ENCODE results near the gene CROCC. TPM values are rescaled to one million over a fixed set of nuclear protein-coding genes. Genes with fewer than 3 reads are reported as not detected.

The CROCC gene
- total RNA-seq, 1 experiment from 2014 or later, result 9.4 TPM

DNA sequence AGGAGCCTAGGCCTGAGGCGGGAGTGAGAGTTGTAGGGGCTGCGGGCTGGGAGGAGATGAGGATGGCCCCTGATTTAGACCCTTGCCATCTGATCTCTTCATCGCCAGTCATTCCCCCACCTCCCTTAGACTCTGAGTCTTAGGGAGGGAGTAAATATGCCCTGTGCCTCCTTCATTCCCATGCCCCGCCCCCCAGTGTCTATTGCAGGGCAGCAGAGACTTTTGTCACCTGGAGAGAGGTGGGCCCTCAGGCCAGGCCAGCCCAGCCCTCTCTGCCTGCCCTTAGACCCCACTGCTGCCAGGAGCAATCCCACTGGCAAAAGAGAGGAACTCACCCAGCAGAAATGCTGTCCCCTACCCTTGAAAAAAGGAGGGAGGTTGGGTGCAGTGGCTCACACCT lies 61.9 kb downstream of the CROCC start:
- no peak for DNase-seq (ENCODE audit: low read depth)

DNA sequence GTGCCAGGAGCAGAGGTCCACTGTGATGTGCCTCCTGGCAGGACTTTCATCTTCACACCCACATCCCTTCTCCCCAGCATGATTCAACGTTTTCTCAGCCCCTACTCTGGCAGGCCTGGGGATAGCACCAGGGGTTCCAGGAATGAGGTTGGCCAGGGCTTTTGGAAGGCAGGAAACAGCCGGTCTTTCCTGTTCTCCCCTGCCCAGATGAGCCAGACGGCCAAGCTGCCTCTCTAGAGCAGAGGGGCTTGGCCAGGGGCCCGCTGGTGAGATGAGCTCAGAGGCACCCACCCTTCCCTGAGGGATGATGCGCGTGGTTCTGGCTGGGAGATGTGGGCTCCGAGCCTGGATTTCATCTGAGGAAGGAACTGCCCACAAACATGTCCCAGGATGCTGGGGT lies 63.0 kb downstream of the CROCC start:
- DNase-seq (ENCODE audit: low read depth), result peak; percentile 76

DNA sequence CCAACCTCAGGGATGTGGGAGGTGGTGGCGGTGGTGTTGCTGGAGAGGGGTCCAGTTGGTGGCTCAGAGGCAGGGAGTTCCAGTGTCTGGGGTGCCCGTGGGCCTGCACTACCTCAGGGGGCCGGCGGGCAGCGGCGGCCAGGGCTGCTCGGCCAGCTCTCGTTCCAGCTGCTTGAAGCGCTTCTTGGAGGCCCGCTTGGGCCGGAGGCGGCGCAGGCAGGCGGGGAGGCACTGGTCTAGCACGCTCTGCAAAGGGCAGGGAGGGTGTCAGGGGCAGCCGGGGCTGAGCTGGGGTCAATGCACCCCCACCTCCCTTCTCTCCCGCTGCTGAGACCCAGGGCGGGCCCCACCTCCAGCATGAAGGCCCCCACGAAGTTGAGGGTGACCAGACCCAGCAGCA lies 64.4 kb downstream of the CROCC start:
- no peak for DNase-seq (ENCODE audit: low read depth)

DNA sequence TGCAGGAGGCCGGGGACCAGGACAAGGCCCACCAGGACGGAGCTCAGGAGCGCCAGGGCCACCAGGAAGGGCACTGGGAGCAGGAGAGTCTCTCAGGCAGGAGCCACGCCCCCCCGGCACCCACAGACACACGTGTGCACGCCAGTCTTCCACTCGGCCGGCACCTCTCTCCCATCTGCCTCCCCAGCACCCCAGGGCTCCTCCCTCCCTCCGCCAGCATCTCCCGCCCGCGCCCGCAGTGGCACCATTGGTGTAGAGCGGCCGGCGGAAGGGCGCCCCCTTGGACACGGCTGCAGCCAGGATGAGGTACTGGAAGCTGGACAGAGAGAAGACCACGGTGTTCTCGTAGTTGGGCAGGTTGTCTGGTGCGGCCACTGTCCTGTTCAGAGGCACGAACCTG lies 64.8 kb downstream of the CROCC start:
- no peak for DNase-seq (ENCODE audit: low read depth)

DNA sequence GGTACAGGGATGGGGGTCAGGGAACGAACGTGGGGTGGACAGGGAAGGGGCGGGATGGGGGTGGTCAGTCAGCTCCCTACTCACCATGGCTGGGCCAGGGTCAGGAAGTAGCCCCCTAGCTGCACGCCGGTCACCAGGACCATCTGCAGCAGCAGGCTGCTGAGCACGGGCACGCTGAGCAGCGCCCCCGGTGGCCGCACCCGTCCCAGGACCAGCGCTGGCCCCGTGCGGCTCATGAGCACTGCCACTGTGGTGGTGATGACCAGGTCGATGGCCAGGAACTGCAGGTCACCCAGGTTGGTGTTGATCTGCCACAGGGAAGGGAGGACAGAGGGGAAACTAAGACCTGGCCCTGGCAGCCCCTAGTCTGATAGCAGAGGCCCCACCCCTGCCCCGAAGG lies 65.2 kb downstream of the CROCC start:
- no peak for DNase-seq (ENCODE audit: low read depth)

DNA sequence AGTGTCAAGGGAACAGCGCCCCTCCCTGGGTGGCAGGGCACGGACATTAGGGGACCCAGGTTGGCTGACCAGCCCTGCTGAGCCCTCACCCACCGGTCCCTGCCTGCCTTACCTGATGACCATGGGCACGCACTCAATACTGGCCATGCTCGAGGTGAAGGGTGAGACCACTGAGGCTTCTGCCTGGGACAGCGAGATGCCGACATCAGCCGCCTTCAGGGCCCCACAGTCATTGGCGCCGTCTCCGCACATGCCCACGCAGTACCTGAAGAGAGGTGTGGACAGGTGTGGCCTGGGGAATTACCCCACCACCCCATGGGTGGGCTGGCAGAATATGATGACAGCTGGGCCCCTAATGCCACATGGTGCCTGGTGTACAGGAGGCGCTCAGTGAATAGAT lies 66.5 kb downstream of the CROCC start:
- no peak for DNase-seq (ENCODE audit: low read depth)

DNA sequence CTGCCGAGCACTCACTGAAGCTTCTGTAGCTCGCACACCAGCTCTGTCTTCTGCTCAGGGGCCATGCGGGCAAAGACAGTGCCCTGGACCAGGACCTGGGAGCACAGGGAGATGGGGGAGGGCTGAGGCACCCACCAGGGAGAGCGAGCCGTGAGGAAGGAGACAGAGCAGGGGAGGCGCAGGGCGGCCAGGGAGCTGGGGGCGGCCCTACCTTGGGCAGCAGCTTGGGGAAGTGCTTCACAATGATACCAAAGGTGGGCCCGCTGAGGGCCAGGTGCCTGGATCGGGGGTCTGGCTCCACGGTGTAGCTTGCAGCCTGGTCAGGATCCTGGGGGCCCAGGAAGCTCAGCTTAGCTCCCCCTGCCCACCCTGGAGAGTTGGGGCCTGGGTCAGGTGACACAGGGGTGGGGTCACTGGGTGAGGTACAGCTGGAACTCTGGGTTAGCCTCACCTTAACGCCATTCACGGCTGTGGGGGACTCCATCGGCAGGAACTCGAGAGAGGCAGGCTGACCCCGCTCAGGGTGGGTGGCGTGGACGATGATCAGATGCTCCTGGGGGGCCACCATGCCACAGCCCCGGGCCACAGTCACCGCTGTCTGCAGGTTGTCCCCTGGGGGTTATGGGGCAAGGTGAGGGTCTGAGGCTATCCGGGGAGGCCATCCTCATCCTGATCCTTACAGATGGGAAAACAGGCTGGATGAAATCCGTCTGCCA lies 68.1 kb downstream of the CROCC start:
- DNase-seq (ENCODE audit: low read depth), result no peak

DNA sequence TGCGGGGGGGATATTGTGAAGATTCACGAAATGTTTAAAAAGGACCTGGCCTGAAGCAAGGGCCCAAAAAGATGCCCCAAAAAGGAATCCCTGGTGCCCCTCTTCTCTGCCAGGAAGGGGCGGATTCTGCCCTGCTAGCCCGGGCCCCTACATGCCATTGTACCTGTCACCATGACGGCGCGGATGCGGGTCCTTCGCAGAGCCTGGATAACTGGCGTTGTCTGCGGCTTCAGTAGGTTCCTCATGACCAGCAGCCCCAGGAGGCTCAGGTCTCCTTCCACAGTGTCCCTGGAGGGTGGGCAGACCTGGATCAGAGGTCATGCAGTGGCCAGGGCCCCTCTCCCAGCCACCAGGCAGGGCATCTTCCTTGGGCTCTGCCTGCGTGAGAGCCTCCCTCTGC lies 69.8 kb downstream of the CROCC start:
- no peak for DNase-seq (ENCODE audit: low read depth)

DNA sequence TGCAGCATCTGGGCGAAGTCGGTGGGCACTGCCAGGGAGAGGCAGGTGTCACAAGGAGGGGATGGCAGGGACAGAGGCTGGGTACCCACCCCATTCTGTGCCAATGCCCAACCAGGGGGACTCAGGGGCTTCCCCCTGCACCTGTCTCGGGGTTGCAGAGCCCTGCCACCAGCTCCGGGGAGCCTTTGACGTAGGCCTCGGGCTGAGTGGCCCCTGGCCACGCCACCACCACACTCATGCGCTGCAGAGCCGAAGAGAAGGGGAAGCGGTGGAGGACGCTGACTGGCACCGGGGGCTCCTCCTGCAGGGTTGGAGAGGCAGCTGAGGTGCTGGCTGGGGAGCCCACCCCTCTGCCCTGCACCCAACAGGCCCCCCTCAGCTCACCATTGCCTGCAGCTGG lies 70.4 kb downstream of the CROCC start:
- DNase-seq (ENCODE audit: low read depth), result no peak

DNA sequence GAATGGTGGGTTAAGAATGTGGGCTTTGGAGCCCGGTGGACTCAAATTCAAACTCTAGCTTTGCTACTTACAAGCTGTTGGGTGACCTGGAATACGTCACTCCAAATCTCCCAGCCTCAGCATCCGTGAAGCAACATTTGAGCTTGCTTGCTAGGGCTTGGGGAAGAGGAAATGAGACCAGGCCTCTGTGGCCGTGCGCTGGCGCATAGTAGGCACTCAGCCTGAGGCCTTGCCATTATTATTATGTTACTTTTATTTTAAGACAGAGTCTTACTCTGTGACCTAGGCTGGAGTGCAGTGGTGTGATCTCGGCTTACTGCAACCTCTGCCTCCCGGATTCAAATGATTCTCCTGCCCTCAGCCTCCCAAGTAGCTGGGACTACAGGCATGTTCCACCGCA lies 70.9 kb downstream of the CROCC start:
- no peak for DNase-seq (ENCODE audit: low read depth)

DNA sequence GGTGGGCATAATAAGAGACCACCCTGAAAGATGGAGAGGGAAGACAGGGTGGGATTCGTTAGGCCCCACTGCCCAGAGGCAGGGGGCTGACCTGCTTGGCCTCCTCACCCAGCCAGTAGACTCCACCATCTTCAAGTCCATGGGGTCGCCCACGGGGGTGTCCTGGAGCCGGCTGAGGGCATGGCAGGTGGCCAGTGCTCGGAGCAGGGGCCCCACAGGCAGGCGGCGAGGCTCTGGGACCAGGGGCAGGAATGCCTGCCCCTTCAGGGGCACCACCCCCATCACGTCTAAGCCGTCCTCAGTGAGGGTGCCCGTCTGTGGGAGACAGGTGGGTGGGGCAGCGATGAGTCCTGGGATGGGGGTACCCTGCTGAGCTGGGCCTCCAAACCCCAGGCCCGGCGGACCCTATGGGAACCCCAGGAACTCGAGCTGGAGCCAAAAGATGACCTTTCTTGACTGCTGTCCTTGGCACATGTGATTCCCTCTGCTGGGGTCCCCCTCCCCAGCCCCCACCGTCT lies 71.8 kb downstream of the CROCC start:
- DNase-seq (ENCODE audit: low read depth), result no peak

DNA sequence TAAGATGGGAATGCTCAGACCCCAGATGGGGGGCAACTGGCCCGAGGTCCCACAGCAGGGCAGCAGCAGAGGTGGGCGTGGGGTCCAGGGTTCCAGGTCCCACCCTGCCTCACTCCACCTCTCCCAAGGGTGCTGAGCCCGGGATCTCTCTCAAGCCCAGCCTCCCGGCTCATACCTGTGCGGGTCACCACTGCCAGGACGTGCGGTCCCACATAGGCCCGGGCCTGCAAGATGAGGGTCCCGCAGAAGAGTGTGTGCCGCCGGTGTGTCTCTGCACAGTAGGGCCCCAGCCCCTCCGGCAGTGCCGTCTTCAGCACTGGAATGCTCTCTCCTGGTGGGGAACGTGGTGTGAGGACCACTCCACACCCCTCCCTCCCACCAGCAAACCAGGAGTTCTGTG lies 75.1 kb downstream of the CROCC start:
- no peak for DNase-seq (ENCODE audit: low read depth)

DNA sequence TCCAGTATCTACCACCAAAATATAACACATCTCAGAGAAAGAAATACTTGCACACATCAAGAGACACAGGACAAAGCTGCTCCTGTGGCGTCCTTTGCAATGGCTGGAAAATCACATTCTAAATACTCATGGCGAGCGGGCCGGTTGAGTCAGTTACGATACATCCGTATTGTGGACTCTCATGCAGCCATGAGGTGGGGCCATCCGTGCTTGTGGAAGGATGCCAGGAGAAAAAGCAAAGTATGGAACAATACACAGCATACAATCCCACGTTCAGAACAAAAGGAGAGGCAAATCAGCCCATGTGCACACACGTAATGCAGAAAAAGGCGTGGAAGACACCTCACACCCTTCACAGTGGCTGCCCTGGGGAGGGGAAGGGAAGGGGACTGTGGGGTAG lies 76.9 kb downstream of the CROCC start:
- no peak for DNase-seq (ENCODE audit: low read depth)

DNA sequence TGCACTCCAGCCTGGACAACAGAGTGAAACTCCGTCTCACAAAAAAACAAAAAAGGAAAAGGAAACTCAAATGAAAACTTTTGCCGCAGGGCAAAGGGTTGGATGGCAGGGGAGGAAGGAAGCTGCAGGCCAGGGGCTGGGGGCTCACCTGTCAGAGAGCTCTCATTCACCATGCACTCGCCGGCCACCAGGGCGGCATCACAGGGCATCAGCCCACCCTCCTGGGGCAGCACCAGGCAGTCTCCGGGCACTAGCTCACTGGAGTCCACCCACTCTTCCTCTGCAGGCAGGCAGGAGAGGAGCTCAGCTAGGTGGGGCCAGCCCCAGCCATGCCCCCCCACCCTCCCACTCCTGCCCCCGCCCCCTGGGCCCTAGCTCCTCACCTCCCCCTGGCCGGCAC lies 78.1 kb downstream of the CROCC start:
- DNase-seq (ENCODE audit: low read depth), result no peak

DNA sequence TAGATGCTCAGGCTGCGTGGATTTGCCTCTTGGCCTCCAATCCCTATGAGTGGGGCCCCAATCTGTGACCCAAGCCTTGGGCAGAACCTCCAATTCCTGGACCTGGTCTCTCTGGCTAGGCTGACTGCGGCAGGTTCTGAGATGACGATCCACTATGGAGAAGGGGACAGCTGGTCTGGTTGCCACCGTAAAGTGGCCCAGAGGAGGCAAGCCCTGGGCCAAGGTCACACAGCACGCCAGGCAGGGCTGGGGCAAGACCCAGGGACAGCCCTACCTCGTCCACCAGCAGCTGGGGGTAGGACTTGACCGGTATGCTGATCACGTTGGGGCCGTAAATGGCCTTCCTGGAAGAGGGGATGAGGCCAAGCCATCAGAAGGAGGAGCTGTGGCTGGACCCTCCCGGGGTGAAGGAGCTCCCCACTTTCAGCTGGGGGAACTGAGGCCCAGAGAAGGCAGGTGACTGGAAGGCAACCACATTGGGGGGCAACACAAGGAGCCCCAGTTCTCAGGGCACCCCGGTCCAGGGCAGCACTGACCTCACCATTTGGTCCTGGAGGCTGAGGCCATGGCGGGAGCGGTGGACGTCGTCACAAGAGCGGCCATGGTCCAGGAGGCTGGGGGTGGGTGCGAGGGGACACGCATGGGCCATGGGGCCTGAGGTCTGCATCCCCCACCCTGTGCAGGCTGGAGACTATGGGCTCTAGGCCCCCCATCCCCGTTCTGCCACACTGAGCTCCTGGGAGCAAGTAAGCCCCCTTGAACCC lies 80.2 kb downstream of the CROCC start:
- no peak for DNase-seq (ENCODE audit: low read depth)

DNA sequence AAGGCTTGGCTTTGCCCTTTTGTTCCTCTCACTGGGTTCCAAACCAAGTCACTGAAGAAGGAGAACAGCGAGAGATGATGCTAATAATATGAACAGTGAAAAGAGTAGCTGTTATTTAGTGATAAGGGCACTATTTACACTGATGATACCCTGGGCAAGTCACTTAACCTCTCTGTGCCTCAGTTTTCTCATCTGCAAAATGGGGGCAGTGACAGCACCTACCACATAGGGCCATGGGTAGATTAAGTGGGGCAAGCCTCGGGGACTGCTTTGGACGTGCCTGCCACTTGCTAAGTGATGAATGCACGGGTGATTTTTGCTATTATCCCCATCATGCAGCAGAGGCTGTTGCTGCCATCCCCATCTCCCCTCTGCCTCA lies 80.8 kb downstream of the CROCC start:
- DNase-seq (ENCODE audit: low read depth), result no peak

DNA sequence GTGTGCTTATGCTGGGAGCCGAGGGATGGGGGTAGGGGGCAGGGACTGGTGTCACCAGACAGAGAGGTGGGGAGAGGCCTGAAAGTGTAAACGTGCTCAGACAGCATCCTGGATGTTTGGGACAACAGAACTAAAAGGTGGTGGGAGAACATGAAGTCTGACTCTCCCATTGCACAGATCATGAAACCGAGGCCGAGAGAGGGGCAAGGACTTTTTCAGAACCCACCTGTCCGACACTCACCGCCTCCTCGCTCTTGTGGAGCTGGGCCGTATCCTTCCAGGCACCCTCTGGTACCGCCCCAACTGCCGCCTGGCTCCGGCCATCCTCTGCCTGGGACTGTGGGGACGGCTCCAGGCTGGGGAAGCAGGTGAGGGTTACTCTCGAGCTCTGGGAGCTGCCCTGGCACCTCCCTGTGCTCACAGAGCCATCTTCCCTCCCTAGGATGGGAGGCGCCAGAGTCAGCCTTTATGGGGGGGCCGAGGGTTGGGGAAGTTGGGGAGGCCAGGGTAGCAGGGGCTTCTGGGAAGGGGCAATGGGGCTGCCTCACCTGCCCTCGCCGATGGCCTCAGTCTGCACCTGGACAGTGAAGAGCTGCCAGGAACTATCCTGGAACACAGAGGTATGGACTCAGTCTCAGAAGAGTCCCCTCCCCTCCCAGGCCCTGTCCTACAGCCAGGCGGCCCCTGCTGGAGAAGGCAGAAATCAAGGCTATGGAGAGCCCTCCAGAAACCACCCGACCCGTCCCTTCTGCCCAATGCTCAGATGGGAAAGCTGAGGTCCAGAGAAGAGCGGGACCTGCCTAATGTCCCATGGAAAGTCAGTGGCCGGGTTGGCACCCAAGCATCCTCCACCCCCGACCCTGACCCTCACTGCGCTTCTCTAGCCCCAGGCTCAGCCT lies 83.0 kb downstream of the CROCC start:
- no peak for DNase-seq (ENCODE audit: low read depth)

DNA sequence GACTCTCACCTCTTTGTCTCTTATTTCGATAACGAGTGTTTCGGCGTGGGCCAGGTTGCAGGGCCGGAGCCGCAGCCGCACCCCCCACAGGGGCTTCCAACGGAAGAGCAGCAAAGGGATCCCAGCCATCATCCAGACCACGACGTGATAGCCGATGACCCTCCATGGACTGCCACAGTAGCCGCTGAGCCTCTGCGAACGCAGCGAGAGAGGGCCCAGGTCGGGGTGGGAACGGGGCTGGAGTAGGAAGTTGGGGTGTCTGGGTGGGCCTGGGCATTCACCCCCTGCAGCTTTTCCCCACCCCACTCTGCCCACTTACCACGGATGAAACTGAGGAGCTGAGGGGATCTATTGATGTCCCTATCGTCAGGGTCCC lies 83.6 kb downstream of the CROCC start:
- DNase-seq (ENCODE audit: low read depth), result no peak

DNA sequence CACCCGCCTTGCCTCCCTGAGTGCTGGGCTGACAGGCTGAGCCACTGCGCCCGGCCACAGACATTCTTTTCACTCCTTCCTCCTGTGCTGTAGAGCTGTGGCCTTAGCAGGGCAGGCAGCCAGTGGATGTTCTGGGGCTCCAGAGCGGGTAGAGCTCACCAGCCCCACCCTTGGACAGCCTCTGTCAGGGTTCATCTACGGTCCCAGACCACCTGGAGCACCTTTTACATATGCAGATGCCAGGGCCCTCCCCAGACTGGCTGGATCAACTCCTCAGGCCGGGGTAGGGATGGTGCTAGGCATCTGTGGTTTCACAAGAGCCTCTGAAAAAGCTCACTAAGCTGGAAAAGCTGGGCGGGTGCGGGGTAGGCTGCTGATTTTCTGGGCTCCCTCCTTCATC lies 85.4 kb downstream of the CROCC start:
- DNase-seq (ENCODE audit: low read depth), result no peak

DNA sequence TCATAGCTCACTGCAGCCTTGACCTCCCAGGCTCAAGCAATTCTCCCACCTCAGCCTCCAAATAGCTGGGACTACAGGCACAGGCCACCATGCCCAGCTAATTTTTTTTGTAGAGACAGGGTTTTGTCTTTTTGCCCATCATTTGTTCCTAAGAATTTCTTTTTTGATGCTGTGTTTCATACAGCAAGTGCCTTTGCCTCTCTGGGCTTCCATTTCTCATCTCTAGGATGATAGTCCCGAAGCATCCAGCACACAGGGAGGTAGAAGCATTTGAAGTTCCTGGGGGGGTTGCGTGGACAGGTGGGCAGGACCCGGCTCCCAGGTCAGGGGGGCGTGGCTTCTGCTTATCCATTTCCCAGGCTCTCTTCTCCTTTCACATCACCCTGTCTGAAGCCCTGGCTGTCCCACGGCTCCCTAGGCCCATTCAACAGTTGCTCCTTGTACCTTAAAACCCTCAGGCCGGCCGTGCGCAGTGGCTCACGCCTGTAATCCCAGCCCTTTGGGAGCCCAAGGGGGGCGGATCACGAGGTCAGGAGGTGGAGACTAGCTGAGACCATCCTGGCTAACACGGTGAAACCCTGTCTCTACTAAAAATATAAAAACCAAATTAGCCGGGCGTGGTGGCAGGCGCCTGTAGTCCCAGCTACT lies 86.6 kb downstream of the CROCC start:
- no peak for DNase-seq (ENCODE audit: low read depth)

DNA sequence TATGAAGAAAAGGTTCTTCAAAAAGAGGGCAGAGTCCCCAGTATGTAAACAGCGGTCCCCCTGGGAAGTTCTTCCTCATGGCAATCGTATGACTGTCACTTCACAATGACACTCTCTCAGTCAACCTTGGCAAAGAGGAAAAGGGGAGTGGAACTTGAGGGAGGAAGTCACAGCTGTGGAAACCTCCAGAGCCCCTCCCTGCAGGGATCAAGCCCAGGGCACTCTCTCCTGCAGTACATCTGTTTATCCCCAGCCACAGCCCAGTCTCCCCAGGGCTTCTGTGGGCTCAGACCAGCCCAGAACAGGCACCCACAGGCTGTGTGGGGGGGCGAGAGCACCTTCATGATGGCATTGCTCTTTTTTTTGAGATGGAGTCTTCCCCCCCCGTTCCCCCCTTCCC lies 88.0 kb downstream of the CROCC start:
- peak; percentile 64 for DNase-seq (ENCODE audit: low read depth)

DNA sequence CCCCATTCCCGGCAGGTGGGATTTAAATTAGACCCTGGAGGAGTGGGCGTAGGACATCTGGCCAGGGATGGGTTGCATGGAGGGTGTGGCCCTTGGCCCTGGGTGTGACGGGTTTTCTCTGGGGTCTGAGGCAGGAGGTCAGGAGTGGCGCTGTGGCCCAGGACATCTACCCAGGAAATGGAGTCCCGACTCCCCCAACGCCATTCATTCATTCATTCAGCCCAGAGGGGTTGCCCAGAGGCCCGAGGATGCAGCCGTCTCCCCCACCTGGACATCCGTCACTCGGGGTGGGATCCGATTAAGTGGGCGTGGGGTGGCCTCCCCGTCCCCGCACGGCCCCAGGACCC lies 89.3 kb downstream of the CROCC start:
- no peak for DNase-seq (ENCODE audit: low read depth)
